ENCODE results near the gene EXOC2.

GRCh38 chr6:711925-712324, 19.0 kb upstream of the EXOC2 start:
- TF ChIP-seq CTCF (IDR thresholded peaks at IDR 0.05; ENCODE audit: low read depth, low read length) (no peak), POLR2A (IDR thresholded peaks at IDR 0.05; ENCODE audit: extremely low read depth, insufficient read length) (no peak), MAX (IDR thresholded peaks at IDR 0.05; ENCODE audit: low read depth, low read length) (no peak)
